ENCODE measurements around the gene AFTPH. TPM values are rescaled to one million over a fixed set of nuclear protein-coding genes. Genes with fewer than 3 reads are reported as not detected.

AFTPH gene
- polyA plus RNA-seq, 1 experiment: 22.0 TPM

DNA sequence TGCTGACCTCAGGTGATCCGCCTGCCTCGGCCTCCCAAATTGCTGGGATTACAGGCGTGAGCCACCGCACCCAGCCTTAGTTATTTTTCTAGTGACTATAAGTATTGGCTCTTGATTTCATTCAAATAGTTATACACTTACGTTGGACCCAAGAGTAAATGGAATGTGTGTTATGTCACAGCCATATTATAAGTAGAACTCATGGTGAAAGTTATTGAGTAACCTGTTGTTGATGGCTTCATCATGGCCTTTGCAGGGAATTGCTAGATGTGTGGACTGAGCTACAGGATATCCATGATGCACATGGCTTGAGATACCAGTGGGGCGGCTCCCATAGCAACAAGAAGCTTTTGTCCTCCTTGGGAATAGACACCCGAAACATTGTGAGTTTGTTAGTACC, 44.7 kb downstream of the AFTPH start:
- no peaks in the 10 kb centered on the region for H3K27me3 ChIP-seq (ENCODE audit: control insufficient read depth, insufficient read depth, low read length)
- ChIA-PET POLR2A (no interaction called here), CTCF (interaction anchor here (1.0 to 3.5 kb wide), 5 partner anchors 14 to 519 kb away, joined by 3 to 14 read pairs (median 4); no protein-coding TSS in a partner anchor)
- no peaks in the 10 kb centered on the region for H3K9me3 ChIP-seq (ENCODE audit: control insufficient read depth, insufficient read depth, low read length)
- H3K27ac ChIP-seq (ENCODE audit: low read depth, low read length): no peak overlapping the region
- no peak for DNase-seq (ENCODE audit: low read depth, low spot score)
- H3K4me3 ChIP-seq (ENCODE audit: low read depth, low read length): no peak overlapping the region
- TF ChIP-seq, protein P1, sequence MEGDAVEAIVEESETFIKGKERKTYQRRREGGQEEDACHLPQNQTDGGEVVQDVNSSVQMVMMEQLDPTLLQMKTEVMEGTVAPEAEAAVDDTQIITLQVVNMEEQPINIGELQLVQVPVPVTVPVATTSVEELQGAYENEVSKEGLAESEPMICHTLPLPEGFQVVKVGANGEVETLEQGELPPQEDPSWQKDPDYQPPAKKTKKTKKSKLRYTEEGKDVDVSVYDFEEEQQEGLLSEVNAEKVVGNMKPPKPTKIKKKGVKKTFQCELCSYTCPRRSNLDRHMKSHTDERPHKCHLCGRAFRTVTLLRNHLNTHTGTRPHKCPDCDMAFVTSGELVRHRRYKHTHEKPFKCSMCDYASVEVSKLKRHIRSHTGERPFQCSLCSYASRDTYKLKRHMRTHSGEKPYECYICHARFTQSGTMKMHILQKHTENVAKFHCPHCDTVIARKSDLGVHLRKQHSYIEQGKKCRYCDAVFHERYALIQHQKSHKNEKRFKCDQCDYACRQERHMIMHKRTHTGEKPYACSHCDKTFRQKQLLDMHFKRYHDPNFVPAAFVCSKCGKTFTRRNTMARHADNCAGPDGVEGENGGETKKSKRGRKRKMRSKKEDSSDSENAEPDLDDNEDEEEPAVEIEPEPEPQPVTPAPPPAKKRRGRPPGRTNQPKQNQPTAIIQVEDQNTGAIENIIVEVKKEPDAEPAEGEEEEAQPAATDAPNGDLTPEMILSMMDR (IDR thresholded peaks at IDR 0.05; ENCODE audit: low read depth, low read length): no peak

DNA sequence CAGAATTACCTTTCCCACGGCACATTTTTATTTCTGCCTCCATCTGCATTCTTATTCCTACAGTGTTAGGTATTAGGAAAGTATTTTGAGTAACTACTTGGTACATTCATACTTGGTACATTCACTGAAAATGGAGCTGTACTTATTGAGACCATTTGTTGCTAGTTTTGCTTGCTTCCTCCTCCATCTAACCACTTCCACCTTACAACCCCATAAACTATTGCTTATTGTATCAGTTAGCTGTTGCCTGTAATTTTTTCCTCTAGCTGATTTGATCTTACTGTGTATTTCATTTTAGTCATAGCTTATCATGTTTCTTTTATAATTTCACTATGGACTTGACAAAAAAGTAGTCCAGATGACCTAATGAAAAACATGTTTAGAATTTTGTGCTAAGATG, 50.7 kb downstream of the AFTPH start:
- POLR2A ChIA-PET: no interaction called here
- Histone ChIP-seq H3K27me3 (ENCODE audit: control insufficient read depth, insufficient read depth, low read length) (no peaks in the 10 kb centered on the region), H3K27ac (ENCODE audit: low read depth, low read length) (no peak overlapping the region)

GRCh38 chr2:64581018-64581417, 56.9 kb downstream of the AFTPH start:
- Histone ChIP-seq H3K27me3 (ENCODE audit: control insufficient read depth, insufficient read depth, low read length) (no peaks in the 10 kb centered on the region), H3K4me3 (ENCODE audit: low read depth, low read length) (no peak overlapping the region), H3K9me3 (ENCODE audit: control insufficient read depth, insufficient read depth, low read length) (no peaks in the 10 kb centered on the region), H3K27ac (ENCODE audit: low read depth, low read length) (no peak overlapping the region)
- TF ChIP-seq, protein P1 (IDR thresholded peaks at IDR 0.05; ENCODE audit: low read depth, low read length): no peak
- no peak for DNase-seq (ENCODE audit: low read depth, low spot score)
- ChIA-PET CTCF (interaction anchor here (2.5 kb wide), 1 partner anchor 292 kb away, joined by 7 read pairs; no protein-coding TSS in a partner anchor), POLR2A (no interaction called here)

More for the DNA sequence above, 50.7 kb downstream of the AFTPH start:
- TF ChIP-seq, protein P1 (IDR thresholded peaks at IDR 0.05; ENCODE audit: low read depth, low read length): no peak
- Histone ChIP-seq H3K4me3 (ENCODE audit: low read depth, low read length) (no peak overlapping the region), H3K9me3 (ENCODE audit: control insufficient read depth, insufficient read depth, low read length) (no peaks in the 10 kb centered on the region)
- CTCF ChIA-PET: interaction anchor here (0.9 to 1.8 kb wide), 3 partner anchors 12 to 244 kb away, joined by 3 to 6 read pairs (median 4); no protein-coding TSS in a partner anchor
- no peak for DNase-seq (ENCODE audit: low read depth, low spot score)

GRCh38 chr2:64581777-64582539, 57.8 kb downstream of the AFTPH start:
- H3K9me3 ChIP-seq (ENCODE audit: control insufficient read depth, insufficient read depth, low read length): no peaks in the 10 kb centered on the region
- H3K4me3 ChIP-seq (ENCODE audit: low read depth, low read length): no peak overlapping the region
- TF ChIP-seq, protein P1 (IDR thresholded peaks at IDR 0.05; ENCODE audit: low read depth, low read length): no peak
- ChIA-PET CTCF (interaction anchor here (1.2 to 3.3 kb wide), 4 partner anchors 13 to 291 kb away, joined by 3 to 18 read pairs (median 6); no protein-coding TSS in a partner anchor), POLR2A (no interaction called here)
- H3K27ac ChIP-seq (ENCODE audit: low read depth, low read length): no peak overlapping the region
- H3K27me3 ChIP-seq (ENCODE audit: control insufficient read depth, insufficient read depth, low read length): no peaks in the 10 kb centered on the region
- no peak for DNase-seq (ENCODE audit: low read depth, low spot score)

- CTCF ChIA-PET: interaction anchor here (0.6 to 3.3 kb wide), 7 partner anchors 14 to 290 kb away, joined by 3 to 18 read pairs (median 7); partner anchors contain the start of gene AFTPH
- Histone ChIP-seq H3K27me3 (ENCODE audit: control insufficient read depth, insufficient read depth, low read length) (no peaks in the 10 kb centered on the region), H3K9me3 (ENCODE audit: control insufficient read depth, insufficient read depth, low read length) (no peaks in the 10 kb centered on the region), H3K27ac (ENCODE audit: low read depth, low read length) (no peak overlapping the region), H3K4me3 (ENCODE audit: low read depth, low read length) (no peak overlapping the region)
- POLR2A ChIA-PET: no interaction called here
- TF ChIP-seq, protein P1 (IDR thresholded peaks at IDR 0.05; ENCODE audit: low read depth, low read length): no peak
- no peak for DNase-seq (ENCODE audit: low read depth, low spot score)
Measured at GRCh38 chr2:64582774-64583340, 58.7 kb downstream of the AFTPH start.
